Progenitor cell of endocrine pancreas (in vitro differentiated cells): Measurements from ENCODE around the gene UPP2. TPM values are rescaled to one million over a fixed set of nuclear protein-coding genes. Genes with fewer than 3 reads are reported as not detected.

Experiments used
- DNase-seq: peaks from one replicate; pipeline ENCODE4 v3.0.0; 2021; ENCODE audit warnings: low spot score; ENCODE audit not compliant: unreplicated experiment
- H3K27ac Mint-ChIP-seq: 2 replicates; pipeline ENCODE4 v1.8.0; 2021; ENCODE audit warnings: mild to moderate bottlenecking, moderate library complexity, mixed read lengths
- H3K27me3 Mint-ChIP-seq: 2 replicates; pipeline ENCODE4 v1.8.0; 2021; ENCODE audit warnings: mixed read lengths
- H3K36me3 Mint-ChIP-seq: 2 replicates; pipeline ENCODE4 v1.8.0; 2022; ENCODE audit warnings: mixed read lengths; ENCODE audit not compliant: insufficient read depth
- H3K4me1 Mint-ChIP-seq: 2 replicates; pipeline ENCODE4 v1.8.0; 2021; ENCODE audit warnings: low read depth, mixed read lengths
- H3K4me3 Mint-ChIP-seq: 2 replicates; pipeline ENCODE4 v1.8.0; 2021; ENCODE audit warnings: low read depth, mild to moderate bottlenecking, moderate library complexity, mixed read lengths
- H3K9me3 Mint-ChIP-seq: 2 replicates; pipeline ENCODE4 v1.8.0; 2021; ENCODE audit warnings: low read depth, mixed read lengths
- CTCF ChIP-seq: fragments of 200-600 bp; sonication (generic); IDR thresholded peaks from one replicate; pipeline ENCODE4 v1.5.0; 2021; ENCODE audit warnings: antibody characterized with exemption, mild to moderate bottlenecking; ENCODE audit not compliant: unreplicated experiment
- total RNA-seq: library from RNA; stranded (reverse); gene quantifications from 2 replicates; pipeline ENCODE4 v1.2.1, GENCODE V29; 2021

UPP2 gene
- total RNA-seq, 1 donor from 2014 or later: not detected

DNA sequence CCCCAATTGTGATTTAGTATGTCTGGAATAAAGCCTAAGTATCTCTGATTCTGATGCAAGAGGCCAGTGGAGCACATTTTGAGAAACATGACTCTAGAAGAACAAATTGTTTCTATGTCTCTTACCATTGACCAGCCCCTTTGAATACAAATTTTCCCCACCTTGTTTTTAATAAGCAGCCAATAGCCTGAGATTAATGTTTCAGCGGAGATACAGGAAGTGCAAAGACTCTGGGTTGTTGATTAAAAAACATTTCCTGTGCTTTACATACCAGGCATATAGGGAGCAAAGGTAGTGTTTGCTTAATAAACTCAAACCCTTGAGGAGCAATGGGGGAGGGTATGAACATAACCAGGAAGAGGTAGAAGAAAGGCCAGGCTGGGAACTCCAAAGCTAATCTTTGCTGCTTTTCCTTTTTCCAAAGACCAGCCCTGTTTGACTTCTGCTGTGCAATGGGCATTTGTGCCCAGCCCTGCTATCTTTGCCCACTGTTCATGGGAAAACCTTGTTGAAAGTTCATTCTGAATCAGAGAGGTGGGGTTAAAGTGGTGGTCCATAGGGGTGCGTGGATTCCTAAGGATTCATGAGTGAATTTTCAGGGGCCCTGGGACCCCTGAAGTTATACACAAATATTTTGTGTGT lies 29.3 kb downstream of the UPP2 start:
- no peaks in the 10 kb centered on the region for H3K27me3 Mint-ChIP-seq
- peaks cover 52% of the 10 kb centered on the region for H3K4me1 Mint-ChIP-seq
- no peaks in the 10 kb centered on the region for H3K36me3 Mint-ChIP-seq
- TF ChIP-seq CTCF: no peak
- H3K27ac Mint-ChIP-seq: peak overlapping the region; percentile 82
- H3K9me3 Mint-ChIP-seq: peaks cover 4% of the 10 kb centered on the region
- H3K4me3 Mint-ChIP-seq: no peak overlapping the region
- DNase-seq: no peak

DNA sequence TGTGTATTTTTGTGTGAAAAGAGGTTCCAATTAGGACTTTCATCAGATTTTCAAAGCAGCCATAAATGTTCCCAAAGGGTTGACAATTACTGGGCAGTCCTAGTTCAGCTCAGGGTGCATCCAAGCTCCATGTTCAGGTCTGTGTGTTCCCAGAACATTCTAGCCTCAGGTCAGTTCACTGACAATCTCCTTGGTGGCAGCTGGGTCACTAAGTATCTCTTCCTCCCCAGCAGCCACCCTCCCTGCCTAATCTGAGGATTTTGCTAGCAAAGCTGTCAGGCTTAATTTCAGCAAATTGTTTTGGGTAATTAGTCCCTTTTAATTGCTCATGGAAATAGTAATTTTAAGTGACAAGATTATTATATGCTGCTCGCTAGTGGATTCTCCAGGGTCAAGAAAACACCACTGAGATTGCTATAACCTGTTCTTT lies 29.8 kb downstream of the UPP2 start:
- peaks cover 48% of the 10 kb centered on the region for H3K4me1 Mint-ChIP-seq
- peak overlapping the region; percentile 82 for H3K27ac Mint-ChIP-seq
- no peak overlapping the region for H3K4me3 Mint-ChIP-seq
- no peaks in the 10 kb centered on the region for H3K27me3 Mint-ChIP-seq
- DNase-seq: no peak
- H3K9me3 Mint-ChIP-seq: peaks cover 4% of the 10 kb centered on the region
- H3K36me3 Mint-ChIP-seq: no peaks in the 10 kb centered on the region
- TF ChIP-seq CTCF: no peak

GRCh38 chr2:158131919-158132566 lies 30.4 kb downstream of the UPP2 start:
- no peak for TF ChIP-seq CTCF
- Mint-ChIP-seq H3K4me1 (peaks cover 44% of the 10 kb centered on the region), H3K4me3 (no peak overlapping the region), H3K36me3 (no peaks in the 10 kb centered on the region), H3K9me3 (peaks cover 4% of the 10 kb centered on the region), H3K27ac (peak overlapping the region; percentile 76), H3K27me3 (no peaks in the 10 kb centered on the region)
- DNase-seq: no peak

- DNase-seq: no peak
- Mint-ChIP-seq H3K4me1 (peaks cover 25% of the 10 kb centered on the region), H3K27me3 (no peaks in the 10 kb centered on the region), H3K9me3 (peaks cover 4% of the 10 kb centered on the region), H3K36me3 (no peaks in the 10 kb centered on the region), H3K27ac (no peak overlapping the region), H3K4me3 (no peak overlapping the region)
- no peak for TF ChIP-seq CTCF
Measured at GRCh38 chr2:158134055-158134454, 32.4 kb downstream of the UPP2 start.

DNA sequence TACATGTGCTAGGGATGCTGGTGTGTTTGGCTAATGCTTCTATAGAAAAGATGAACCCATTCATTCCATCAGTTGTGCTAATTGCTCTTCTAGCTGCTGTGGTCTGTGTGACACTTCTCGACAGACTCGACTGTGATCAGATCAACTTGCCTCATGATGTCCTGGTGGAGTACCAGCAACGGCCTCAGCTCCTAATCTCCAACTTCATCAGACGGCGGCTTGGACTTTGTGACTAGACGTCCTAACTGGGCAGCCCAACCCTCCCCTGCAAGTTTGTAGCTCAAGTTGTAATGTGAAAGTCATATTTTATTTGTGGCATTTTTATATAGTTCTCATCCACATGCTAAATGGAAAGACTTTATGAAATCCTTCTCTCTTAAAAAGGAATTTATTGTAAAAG lies 33.0 kb downstream of the UPP2 start:
- Mint-ChIP-seq H3K4me1 (peaks cover 20% of the 10 kb centered on the region), H3K27me3 (no peaks in the 10 kb centered on the region), H3K27ac (no peak overlapping the region), H3K9me3 (peaks cover 4% of the 10 kb centered on the region), H3K36me3 (no peaks in the 10 kb centered on the region), H3K4me3 (no peak overlapping the region)
- no peak for DNase-seq
- no peak for TF ChIP-seq CTCF
